OCI-LY1 (cell line): ENCODE data around the gene PKN1.

Experiments
- CTCF ChIP-seq: fragments of 200-600 bp; sonication (generic), shearing (Covaris generic); IDR thresholded peaks from 2 replicates; pipeline ENCODE4 v1.5.1; 2017; ENCODE audit warnings: mild to moderate bottlenecking, antibody characterized with exemption, low read length, moderate library complexity, mixed read lengths
- EZH2 ChIP-seq: fragments of 200-600 bp; sonication (generic), shearing (Covaris generic); IDR thresholded peaks from 2 replicates; pipeline ENCODE4 v1.8.0; 2017; ENCODE audit warnings: borderline replicate concordance, mixed run types, mild to moderate bottlenecking, antibody characterized with exemption, low read length, moderate library complexity, mixed read lengths

GRCh38 chr19:14492756-14493337 lies 59.7 kb downstream of the PKN1 start:
- TF ChIP-seq CTCF (no peak), EZH2 (no peak)
